ENCODE results near the gene CIAPIN1.

CIAPIN1 gene

DNA sequence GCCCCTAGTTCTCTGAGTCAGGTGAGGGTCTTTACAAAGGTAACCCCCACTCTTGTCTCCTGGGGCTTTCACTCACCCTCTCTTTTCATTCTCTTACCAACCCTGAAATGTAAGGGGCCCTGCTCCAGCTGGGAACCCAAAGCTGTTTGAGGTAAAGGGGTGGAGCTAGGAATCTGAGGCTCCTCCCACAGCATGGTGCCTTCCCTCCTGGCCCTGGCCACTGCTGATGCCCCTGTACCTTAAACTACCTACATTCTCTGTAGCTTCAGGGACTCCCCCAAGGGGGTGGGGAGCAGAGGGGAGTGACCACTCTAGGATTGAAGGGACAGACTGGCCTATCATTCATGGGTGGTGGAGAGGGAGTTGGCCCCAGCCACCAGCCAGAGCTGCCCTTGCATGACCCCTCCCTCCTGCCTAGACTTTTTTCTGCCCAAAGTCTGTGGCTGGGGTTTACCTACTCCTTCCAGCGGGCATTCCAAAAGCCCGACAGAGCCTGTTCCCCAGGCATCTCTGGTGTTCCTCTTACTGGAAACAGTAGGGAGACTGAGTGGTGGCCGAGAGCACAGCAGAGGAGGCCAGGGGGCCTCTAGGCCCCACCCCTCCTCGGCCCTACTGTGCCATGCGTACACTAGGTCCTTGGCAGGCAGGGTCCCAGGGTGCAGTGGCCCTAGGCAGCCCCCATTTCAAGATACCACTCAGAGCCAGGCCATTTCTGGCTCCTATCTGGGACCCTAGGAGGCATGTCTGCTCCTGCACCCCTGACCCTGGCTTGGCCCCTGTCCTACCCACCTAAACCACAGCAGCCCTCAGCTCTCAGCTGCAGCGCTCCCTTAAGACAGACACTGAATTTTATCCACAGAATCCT is 29.6 kb upstream of the CIAPIN1 start:
- no peak for DNase-seq (ENCODE audit: low read depth)

DNA sequence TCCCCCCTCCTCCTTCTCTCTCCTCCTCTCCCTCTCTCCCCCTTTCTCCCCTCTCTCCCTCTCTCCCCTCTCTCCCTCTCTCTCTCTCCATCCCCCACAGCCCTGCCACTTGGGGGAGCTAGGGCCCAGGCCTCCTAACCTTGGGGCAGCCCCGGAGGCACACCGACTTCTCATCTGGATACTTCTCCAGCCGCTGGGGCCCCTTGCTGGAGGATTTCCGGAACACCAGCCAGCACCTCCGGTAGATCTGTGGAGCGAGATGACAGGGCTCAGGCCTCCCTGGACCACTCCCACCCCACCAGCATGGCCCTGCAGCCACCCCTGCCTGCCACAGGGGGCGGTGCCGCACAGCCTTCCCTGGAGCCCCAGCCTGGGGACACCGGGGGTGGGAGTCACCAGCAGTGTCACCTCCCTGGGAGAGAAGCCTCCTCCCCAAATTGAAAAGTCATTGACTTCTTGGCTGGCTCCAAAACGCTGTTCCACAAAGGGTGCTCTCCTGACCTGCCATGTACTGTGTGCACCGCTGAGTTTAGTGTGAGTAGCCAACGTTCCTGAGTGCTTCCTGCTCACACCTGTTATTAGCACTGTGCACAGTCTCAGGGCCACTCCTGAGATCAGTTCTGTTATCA is 28.6 kb upstream of the CIAPIN1 start:
- DNase-seq (ENCODE audit: low read depth) = peak; percentile 64

GRCh38 chr16:57474671-57475661 is 27.8 kb upstream of the CIAPIN1 start:
- DNase-seq (ENCODE audit: low read depth) = no peak

DNA sequence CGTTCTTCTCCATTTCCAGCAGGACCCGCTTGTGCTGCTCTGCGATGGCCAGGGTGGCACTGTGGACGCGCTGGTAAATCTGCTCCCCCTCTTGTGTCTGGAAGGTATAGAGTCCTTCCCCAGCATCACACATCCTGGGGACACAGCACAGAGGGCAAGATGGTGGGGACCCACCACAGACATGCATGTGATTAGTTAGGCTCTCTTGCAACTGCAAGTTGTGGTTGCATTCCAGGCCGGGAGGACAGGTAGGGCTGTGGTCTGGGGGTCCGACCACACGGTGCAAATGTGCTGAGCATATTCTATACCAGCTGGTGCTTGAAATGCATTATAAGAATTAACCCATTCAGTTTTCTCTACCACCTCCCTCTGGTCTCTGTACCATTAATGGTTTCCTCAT is 26.7 kb upstream of the CIAPIN1 start:
- no peak for DNase-seq (ENCODE audit: low read depth)

DNA sequence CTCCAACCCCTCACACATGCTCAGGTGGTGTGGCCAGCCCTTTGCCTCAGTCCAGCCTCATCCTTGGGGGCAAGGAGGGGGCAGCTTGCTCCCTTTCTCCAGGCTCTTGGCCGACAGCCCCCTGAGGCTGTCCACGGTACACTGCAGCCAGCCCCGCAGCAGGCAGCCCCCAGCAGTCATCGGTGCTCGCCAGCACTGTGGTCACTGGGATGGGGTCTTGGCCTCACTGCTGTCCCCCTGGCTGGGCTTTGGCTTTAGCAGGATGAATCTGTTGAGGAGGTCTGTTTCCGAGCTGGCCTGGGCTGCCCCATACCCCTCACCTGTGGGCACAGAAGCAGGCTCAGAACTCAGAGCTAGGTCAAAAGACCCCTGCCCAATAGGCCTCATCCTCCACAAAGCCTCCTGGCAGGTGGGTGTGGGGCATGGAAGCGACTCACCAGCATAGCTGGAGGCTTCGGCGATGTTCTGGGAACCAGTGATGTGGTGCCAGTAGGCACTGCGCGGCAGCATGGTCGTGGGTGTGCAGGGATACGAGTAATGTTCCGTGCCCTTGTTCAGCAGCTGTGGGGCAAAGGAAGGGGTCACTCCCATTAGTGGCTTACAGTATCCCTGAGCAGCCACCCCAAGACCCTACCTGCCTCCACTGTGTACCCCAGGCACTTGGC is 26.1 kb upstream of the CIAPIN1 start:
- no peak for DNase-seq (ENCODE audit: low read depth)

DNA sequence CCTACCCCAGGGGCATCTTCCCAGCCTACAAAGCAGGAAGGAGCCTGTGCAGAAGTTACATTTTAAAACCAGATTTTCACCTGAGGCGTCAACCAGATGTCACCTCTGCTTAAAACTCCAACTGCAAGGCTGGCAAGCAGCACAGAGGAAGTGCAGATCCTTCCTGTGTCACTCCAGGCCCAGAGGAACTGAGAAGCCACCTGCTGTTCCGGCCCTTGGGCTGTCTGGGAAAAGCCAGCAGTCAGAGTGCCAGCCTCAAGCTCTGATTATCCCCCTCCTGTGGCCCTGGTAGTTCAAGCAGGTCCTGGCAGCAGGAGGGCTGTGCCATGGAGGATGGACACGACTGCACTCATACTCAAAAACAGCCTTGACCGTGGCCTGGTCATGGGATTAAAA is 25.5 kb upstream of the CIAPIN1 start:
- no peak for DNase-seq (ENCODE audit: low read depth)

GRCh38 chr16:57471852-57472664 is 24.9 kb upstream of the CIAPIN1 start:
- no peak for DNase-seq (ENCODE audit: low read depth)

- no peak for DNase-seq (ENCODE audit: low read depth)
Observed at GRCh38 chr16:57471209-57471608, 24.0 kb upstream of the CIAPIN1 start.

DNA sequence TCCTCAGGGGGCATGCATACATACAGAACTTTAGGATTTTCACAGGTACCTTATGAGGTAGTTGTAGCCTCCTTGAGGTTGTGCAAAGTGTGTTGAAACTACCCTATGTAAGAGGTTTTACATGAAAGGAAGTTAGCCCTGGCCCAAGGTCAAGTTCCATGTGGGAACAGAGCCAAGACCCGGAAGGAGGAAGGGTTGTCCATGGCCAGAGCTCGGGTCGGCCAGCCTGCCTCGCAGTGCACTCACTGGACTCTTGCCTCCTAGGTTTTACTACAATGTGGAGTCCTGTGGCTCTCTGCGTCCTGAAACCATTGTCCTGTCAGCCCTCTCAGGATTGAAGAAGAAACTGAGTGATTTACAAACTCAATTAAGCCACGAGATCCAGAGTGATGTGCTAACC is 23.5 kb upstream of the CIAPIN1 start:
- DNase-seq (ENCODE audit: low read depth) = no peak

- no peak for DNase-seq (ENCODE audit: low read depth)
Observed at GRCh38 chr16:57469917-57470470, 22.8 kb upstream of the CIAPIN1 start.

- DNase-seq (ENCODE audit: low read depth) = no peak
Observed at GRCh38 chr16:57469046-57469445, 21.9 kb upstream of the CIAPIN1 start.

- DNase-seq (ENCODE audit: low read depth) = no peak
Observed at GRCh38 chr16:57468346-57468745, 21.2 kb upstream of the CIAPIN1 start.

GRCh38 chr16:57464523-57464922 is 17.3 kb upstream of the CIAPIN1 start:
- no peak for DNase-seq (ENCODE audit: low read depth)

DNA sequence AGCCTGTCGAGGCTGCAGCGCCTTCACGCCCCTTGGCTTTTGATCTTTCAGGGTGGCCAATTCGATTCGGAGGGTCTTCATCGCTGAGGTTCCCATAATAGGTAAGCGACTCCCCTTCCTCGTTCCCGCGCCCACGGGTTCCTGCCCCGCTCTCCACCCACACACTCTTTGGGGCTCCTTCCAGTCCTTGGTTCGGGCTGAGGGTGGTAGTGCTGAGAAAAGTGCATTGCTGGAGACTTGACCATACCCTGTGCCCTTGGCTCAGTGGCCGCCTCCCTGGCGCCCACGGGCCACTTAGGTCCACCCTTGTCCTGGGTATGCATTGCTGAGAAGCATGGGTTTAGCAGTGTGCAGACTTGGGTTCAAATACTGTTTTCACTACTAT is 15.8 kb upstream of the CIAPIN1 start:
- no peak for DNase-seq (ENCODE audit: low read depth)

DNA sequence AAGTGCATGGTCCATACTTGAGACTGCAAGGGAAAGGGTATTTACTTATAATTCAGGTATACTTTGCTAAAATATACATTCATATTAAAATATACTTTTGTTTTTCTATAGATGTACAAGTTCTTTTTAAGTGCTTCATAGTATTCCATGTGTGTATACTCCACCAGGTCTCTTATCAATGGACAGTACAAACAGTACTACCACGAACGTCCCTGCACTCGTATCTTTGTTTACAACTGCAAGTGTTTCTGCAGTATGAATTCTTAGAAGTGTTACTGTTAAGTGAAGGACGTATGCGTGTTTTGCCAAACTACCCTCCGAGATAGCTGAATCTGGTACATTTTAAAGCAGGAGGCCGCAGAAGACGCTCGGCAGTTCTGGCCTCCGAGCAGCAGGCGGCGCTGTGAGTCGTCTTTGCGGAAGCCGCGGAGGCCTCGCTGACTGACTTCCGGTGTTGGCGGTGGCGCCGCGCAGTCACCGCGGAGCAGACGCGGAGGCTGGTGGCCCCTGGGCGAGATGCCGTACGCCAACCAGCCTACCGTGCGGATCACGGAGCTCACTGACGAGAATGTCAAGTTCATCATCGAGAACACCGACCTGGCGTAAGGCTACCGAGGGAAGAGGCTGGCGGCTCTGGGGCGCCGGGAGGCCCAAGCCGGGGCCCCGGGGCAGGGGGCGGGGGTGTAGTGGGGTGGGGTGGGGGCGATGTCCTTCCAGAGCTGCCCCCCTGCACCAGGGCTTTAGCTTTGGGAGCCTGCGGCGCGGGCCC is 15.2 kb upstream of the CIAPIN1 start, which contains the start of gene POLR2C:
TSS of gene POLR2C (plus strand) at position 471 of the 769 bp plus-strand sequence. CDS start at position 517, 46 bp downstream.
- peak; percentile 87 for DNase-seq (ENCODE audit: low read depth)

DNA sequence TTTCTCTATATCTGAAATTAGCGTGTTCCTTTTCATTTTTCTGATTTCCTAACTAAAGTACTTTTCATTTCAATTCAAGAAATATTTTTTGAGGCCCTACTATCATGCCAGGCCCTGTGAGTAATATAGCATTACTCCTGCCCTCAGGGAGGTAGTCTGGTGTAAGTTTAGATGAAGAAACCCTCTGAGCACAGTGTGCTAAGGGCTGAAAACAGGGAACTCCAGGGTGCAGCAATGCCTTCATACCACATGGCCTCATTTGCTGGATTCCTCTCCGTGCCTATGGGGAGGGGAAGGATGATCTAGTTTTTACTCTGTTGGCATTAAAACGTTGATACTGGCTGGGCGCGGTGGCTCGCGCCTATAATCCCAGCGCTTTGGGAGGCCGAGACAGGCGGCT is 4.8 kb upstream of the CIAPIN1 start:
- no peak for DNase-seq (ENCODE audit: low read depth)

DNA sequence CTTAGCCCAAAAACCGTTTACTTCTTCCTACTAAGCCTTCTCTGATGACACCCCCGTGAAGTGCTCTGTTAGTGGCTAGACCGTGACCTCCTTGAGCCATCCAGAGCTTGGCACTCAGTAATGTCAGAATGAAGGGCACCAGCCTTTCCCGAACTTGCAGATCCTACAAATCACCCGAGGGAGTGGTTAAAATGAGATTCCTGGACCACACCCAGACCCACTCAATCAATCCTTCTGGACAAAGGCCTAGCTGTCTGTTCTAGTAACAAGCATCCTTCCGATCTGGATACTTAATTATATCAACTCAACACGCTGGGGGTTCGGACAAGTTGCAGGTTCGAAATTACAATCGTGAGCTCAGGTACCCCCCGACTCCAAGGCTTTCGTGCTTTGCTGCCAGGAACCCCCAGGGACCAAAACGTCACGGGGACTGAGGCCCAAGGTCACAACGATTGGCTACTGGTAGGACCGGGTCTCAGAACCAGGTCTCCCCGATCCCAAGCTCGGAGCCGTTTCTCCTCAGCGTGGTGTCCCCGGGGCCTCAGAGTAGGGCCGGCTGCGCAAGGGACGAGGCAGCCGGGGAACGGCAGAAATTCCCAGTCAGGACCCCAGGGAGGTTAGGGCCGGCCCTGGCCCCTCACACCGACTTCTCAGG is 527 bp downstream of the CIAPIN1 start:
- no peak for DNase-seq (ENCODE audit: low read depth)

- no peak for DNase-seq (ENCODE audit: low read depth)
Observed at GRCh38 chr16:57445510-57445909, 1.7 kb downstream of the CIAPIN1 start.

GRCh38 chr16:57444711-57445110 is 2.5 kb downstream of the CIAPIN1 start:
- DNase-seq (ENCODE audit: low read depth) = no peak

Measured in activated T-cell treated with anti-CD3 and anti-CD28 coated beads for 24 hours (primary cell).